PC-9 (cell line): Measurements from ENCODE around the gene IL31. TPM values are rescaled to one million over a fixed set of nuclear protein-coding genes. Genes with fewer than 3 reads are reported as not detected.

Experiments used
- Bru-seq: library from RNA; stranded (reverse); fragments of 400-500 nt; gene quantifications from one replicate; lab custom pipeline; 2021; lab: Mats Ljungman, UMichigan
- BruChase-seq, 2 experiments: library from RNA; stranded (reverse); fragments of 400-500 nt; gene quantifications; one replicate each; lab custom pipeline; 2021; lab: Mats Ljungman, UMichigan
- BruUV-seq: library from RNA; stranded (reverse); fragments of 400-500 nt; replicated peaks from 2 replicates; lab custom pipeline; 2021; lab: Mats Ljungman, UMichigan
- CTCF ChIA-PET: fragments of 300-600 bp; sonication (Branson Sonifier 250); formaldehyde crosslinking; loops from one replicate; lab custom pipeline; 2022; ENCODE audit warnings: antibody characterized with exemption; lab: Charles Lee
- POLR2A ChIA-PET: fragments of 300-600 bp; sonication (Branson Sonifier 250); formaldehyde crosslinking; loops from one replicate; lab custom pipeline; 2022; ENCODE audit warnings: antibody characterized with exemption; ENCODE audit not compliant: unreplicated experiment; lab: Charles Lee
- DNase-seq, 2 experiments: peaks; one replicate each; pipeline versions ENCODE4 v3.0.0 to v3.0.0-alpha.2; 2015 to 2022; ENCODE audit warnings: mixed read lengths in 1 of 2
- H2AFZ ChIP-seq: fragments of 200-600 bp; sonication (generic); 2 replicates; pipeline ENCODE4 v1.8.1; 2017; ENCODE audit warnings: antibody characterized with exemption
- H3F3A ChIP-seq: fragments of 200-600 bp; sonication (generic); 2 replicates; pipeline ENCODE4 v1.8.1; 2017; ENCODE audit warnings: antibody characterized with exemption, mild to moderate bottlenecking, low read depth; ENCODE audit not compliant: insufficient read depth
- H3K27ac ChIP-seq: fragments of 200-600 bp; sonication (generic); 2 replicates; pipeline ENCODE4 v1.6.1; 2016; ENCODE audit warnings: mixed run types
- H3K27me3 ChIP-seq: fragments of 200-600 bp; sonication (generic); 2 replicates; pipeline ENCODE4 v1.6.1; 2016; ENCODE audit warnings: low read depth, mixed run types; ENCODE audit not compliant: insufficient read depth
- H3K36me3 ChIP-seq: fragments of 200-600 bp; sonication (generic); 2 replicates; pipeline ENCODE4 v1.6.1; 2016; ENCODE audit warnings: low read depth, mixed run types
- H3K4me1 ChIP-seq: fragments of 200-600 bp; sonication (generic); replicated peaks from 2 replicates; pipeline ENCODE4 v1.6.1; 2016; ENCODE audit warnings: mixed run types; ENCODE audit not compliant: insufficient read depth
- H3K4me2 ChIP-seq: fragments of 200-600 bp; sonication (generic); 2 replicates; pipeline ENCODE4 v1.6.1; 2017; ENCODE audit warnings: mixed run types
- H3K4me3 ChIP-seq: fragments of 200-600 bp; sonication (generic); 2 replicates; pipeline ENCODE4 v1.6.1; 2016; ENCODE audit warnings: mixed run types
- H3K79me2 ChIP-seq: fragments of 200-600 bp; sonication (generic); 2 replicates; pipeline ENCODE4 v1.6.1; 2017; ENCODE audit warnings: low read depth, mixed run types
- H3K9me2 ChIP-seq: fragments of 200-600 bp; sonication (generic); 2 replicates; pipeline ENCODE4 v1.8.1; 2017; ENCODE audit warnings: mild to moderate bottlenecking; ENCODE audit not compliant: insufficient read depth
- H3K9me3 ChIP-seq: fragments of 200-600 bp; sonication (generic); 2 replicates; pipeline ENCODE4 v1.8.1; 2016; ENCODE audit warnings: low read depth; ENCODE audit not compliant: insufficient read depth
- H4K20me1 ChIP-seq: fragments of 200-600 bp; sonication (generic); 2 replicates; pipeline ENCODE4 v1.8.1; 2017; ENCODE audit not compliant: insufficient read depth
- EZH2 ChIP-seq: fragments of 200-600 bp; sonication (generic); IDR thresholded peaks from 2 replicates; pipeline ENCODE4 v1.8.0; 2017; ENCODE audit warnings: antibody characterized with exemption, low read depth
- intact Hi-C: fragments of 100-400 bp; cut with micrococcal nuclease; formaldehyde crosslinking; loops from one replicate; pipeline ENCODE4 v1.10.0; 2022; ENCODE audit not compliant: unreplicated experiment
- long read RNA-seq: library from polyadenylated mRNA; stranded (forward); transcript quantifications from one replicate; pipeline ENCODE4 v2.0.0, GENCODE V29; 2022
- total RNA-seq: library from RNA; stranded (reverse); gene quantifications from 2 replicates; pipeline ENCODE4 v1.2.3, GENCODE V29; 2021
- TF ChIP-seq, protein P1 (sequence below): fragments of 200-600 bp; sonication (generic); conservative IDR thresholded peaks from 2 replicates; pipeline ENCODE4 v1.6.1; 2017; ENCODE audit warnings: mixed run types, antibody characterized with exemption, mild to moderate bottlenecking, moderate library complexity

The IL31 gene
- not detected in 2 replicates for total RNA-seq
- Bru-seq, nascent RNA = not detected
- BruChase-seq, experiment 1, labeled RNA remaining after a 2-hour chase = not detected
- not detected for BruChase-seq, experiment 2, labeled RNA remaining after a 6-hour chase
- long read RNA-seq = 0 reads

DNA sequence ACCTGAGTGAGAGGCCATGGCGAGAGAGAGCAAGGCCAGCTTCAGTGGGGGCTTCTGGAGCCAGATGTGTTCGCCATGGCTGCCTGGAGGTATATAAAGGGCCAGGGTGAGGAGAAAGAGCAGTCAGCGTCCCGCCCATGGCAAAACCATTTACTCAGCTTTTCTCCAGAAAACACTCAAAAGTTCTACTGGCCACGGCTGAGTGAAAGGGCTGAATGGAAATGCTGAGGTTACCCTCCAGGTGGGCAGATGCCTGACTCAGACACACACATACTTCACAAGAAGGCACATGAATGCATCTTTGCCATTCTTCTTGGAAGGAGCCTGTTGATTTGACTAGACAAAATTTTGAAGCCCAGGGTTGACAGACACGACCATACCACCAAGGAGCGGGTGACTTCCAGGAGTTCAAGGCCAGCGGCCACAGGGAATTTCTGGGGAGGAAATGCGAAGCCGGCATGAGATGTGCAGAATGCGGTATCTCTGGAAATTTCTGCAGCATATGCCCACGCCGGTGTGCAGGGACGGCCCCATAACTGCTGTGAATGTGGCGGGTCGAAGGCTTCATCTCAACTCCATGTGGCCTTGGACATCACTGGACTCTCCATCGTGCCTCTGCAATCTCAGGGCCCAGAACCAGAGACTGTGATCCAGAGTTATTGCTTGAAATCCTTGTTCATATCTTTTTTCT lies at the start of gene IL31:
IL31 (minus strand) TSS at position 67 of the 691 bp plus-strand sequence; CDS start at position 18, 49 bp downstream.
- Histone ChIP-seq H3K9me3 (no peaks in the 10 kb centered on the region), H4K20me1 (no peaks in the 10 kb centered on the region), H2AFZ (no peak within 1 kb of the TSS), H3K27me3 (no peaks in the 10 kb centered on the region; the same call in 1 of the 2 replicates), H3K9me2 (no peaks in the 10 kb centered on the region), H3K4me3 (no peak within 1 kb of the TSS), H3K4me2 (no peak within 1 kb of the TSS), H3K27ac (no peak within 1 kb of the TSS), H3K79me2 (no peaks in the 10 kb centered on the region), H3K36me3 (no peaks in the 10 kb centered on the region), H3F3A (no peaks in the 10 kb centered on the region), H3K4me1 (no peaks in the 10 kb centered on the region)
- intact Hi-C loops = no loop called here
- BruUV-seq = no TSS peak
- ChIA-PET CTCF (no interaction called here), POLR2A (interaction anchor here (0.6 kb wide), 1 partner anchor 17 kb away, joined by 6 read pairs; no protein-coding TSS in a partner anchor)
- no peak for DNase-seq
- TF ChIP-seq EZH2 = no peak
- TF ChIP-seq, protein P1, sequence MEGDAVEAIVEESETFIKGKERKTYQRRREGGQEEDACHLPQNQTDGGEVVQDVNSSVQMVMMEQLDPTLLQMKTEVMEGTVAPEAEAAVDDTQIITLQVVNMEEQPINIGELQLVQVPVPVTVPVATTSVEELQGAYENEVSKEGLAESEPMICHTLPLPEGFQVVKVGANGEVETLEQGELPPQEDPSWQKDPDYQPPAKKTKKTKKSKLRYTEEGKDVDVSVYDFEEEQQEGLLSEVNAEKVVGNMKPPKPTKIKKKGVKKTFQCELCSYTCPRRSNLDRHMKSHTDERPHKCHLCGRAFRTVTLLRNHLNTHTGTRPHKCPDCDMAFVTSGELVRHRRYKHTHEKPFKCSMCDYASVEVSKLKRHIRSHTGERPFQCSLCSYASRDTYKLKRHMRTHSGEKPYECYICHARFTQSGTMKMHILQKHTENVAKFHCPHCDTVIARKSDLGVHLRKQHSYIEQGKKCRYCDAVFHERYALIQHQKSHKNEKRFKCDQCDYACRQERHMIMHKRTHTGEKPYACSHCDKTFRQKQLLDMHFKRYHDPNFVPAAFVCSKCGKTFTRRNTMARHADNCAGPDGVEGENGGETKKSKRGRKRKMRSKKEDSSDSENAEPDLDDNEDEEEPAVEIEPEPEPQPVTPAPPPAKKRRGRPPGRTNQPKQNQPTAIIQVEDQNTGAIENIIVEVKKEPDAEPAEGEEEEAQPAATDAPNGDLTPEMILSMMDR = no peak

DNA sequence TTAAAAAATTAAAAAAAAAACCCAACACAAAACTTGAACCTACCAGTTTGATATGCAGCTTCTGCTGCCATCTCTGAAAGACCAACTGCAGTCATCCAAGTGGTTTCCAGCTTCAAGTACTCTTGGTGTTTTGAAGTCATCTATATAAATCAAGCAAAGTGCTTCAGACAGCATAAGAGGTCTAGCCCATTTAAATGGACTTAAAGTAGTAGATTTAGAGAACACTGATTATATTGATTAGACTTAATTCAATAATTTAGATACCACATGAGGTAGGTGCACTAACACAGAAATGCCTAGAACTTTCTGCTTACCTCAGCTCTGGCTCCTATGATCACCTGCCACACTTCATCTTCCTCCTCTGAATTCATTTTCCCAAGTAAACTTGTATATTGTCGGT lies 42.4 kb upstream of the IL31 start:
- Histone ChIP-seq H3K9me2 (no peaks in the 10 kb centered on the region), H3K9me3 (no peaks in the 10 kb centered on the region), H3K4me1 (no peaks in the 10 kb centered on the region), H3F3A (0 out of 2 replicates have a peak, but pooled peaks cover under 1% of the 10 kb centered on the region), H2AFZ (no peak overlapping the region), H3K4me2 (no peak overlapping the region), H3K36me3 (peaks cover 33% of the 10 kb centered on the region), H3K27ac (no peak overlapping the region), H3K4me3 (no peak overlapping the region), H3K79me2 (peaks cover 8% of the 10 kb centered on the region), H4K20me1 (peaks cover 7% of the 10 kb centered on the region), H3K27me3 (no peaks in the 10 kb centered on the region)
- no peak for DNase-seq
- no TSS peak for BruUV-seq
- intact Hi-C loops = no loop called here
- CTCF ChIA-PET = no interaction called here
- POLR2A ChIA-PET = no interaction called here
- no peak for TF ChIP-seq EZH2
- TF ChIP-seq, protein P1 = no peak

DNA sequence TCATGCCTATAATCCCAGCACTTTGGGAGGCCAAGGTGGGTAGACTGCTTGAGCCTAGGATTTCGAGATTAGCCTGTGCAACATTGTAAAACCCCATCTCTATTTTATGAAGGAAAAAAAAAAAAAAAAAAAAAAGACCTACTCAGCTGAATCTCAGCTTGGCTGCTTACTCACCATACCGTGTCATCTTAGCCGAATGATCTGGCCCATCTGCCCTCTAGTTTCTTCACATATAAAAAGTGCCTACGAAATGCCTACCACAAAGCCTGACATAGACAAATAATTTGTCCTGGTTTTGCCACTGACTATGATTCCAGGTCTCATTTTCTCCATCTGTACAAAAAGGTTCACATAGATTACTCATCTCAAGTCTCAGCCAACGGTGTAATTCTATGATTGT lies 41.8 kb upstream of the IL31 start:
- Histone ChIP-seq H3K4me1 (no peaks in the 10 kb centered on the region), H3K4me2 (no peak overlapping the region), H3K79me2 (peaks cover 1% of the 10 kb centered on the region), H3K27ac (no peak overlapping the region), H3K9me2 (no peaks in the 10 kb centered on the region), H4K20me1 (peaks cover 4% of the 10 kb centered on the region), H3K27me3 (no peaks in the 10 kb centered on the region), H3F3A (no peaks in the 10 kb centered on the region), H2AFZ (no peak overlapping the region), H3K4me3 (no peak overlapping the region), H3K36me3 (peaks cover 32% of the 10 kb centered on the region), H3K9me3 (no peaks in the 10 kb centered on the region)
- POLR2A ChIA-PET = no interaction called here
- no peak for DNase-seq
- TF ChIP-seq, protein P1 = no peak
- no peak for TF ChIP-seq EZH2
- BruUV-seq = no TSS peak
- intact Hi-C loops = no loop called here
- CTCF ChIA-PET = no interaction called here
